NT2/D1 (cell line): ENCODE data around the gene STX5.

Experiments used
- YY1 ChIP-seq: IDR thresholded peaks from 2 replicates; pipeline ENCODE4 v1.6.1; 2011; ENCODE audit not compliant: insufficient read length, insufficient read depth
- ZNF274 ChIP-seq: IDR thresholded peaks from 2 replicates; pipeline ENCODE4 v1.6.1; 2011; ENCODE audit warnings: mild to moderate bottlenecking, low read depth, low read length

GRCh38 chr11:62811659-62812058 is 20.2 kb downstream of the STX5 start:
- TF ChIP-seq ZNF274 (no peak), YY1 (no peak)
